H9 (cell line): ENCODE measurements around the gene SPSB2. TPM values are rescaled to one million over a fixed set of nuclear protein-coding genes. Genes with fewer than 3 reads are reported as not detected.

Experiments
- DNase-seq: peaks from one replicate; pipeline ENCODE4 v3.0.0-alpha.2; 2017
- H2AFZ ChIP-seq: one replicate; pipeline ENCODE4 v1.6.1; 2013; ENCODE audit warnings: mild to moderate bottlenecking, low read length, control low read depth, moderate library complexity
- H2AK5ac ChIP-seq: 2 replicates; pipeline ENCODE4 v1.6.1; 2013; ENCODE audit warnings: low read length, control low read depth, mixed read lengths; ENCODE audit not compliant: insufficient read length
- H2BK120ac ChIP-seq: one replicate; pipeline ENCODE4 v1.6.1; 2013; ENCODE audit warnings: low read depth, mild to moderate bottlenecking, low read length, control low read depth, inconsistent platforms; ENCODE audit not compliant: poor library complexity, severe bottlenecking
- H2BK12ac ChIP-seq: 2 replicates; pipeline ENCODE4 v1.6.1; 2013; ENCODE audit warnings: low read length, control low read depth, mixed read lengths, low read depth; ENCODE audit not compliant: insufficient read length
- H2BK15ac ChIP-seq: 2 replicates; pipeline ENCODE4 v1.6.1; 2013; ENCODE audit warnings: low read depth, low read length, control low read depth
- H2BK20ac ChIP-seq: one replicate; pipeline ENCODE4 v1.6.1; 2013; ENCODE audit warnings: low read depth, mild to moderate bottlenecking, low read length, control low read depth, inconsistent platforms; ENCODE audit not compliant: poor library complexity, severe bottlenecking
- H2BK5ac ChIP-seq: 2 replicates; pipeline ENCODE4 v1.6.1; 2013; ENCODE audit warnings: low read length, control low read depth, mixed read lengths; ENCODE audit not compliant: insufficient read length
- H3K14ac ChIP-seq: 2 replicates; pipeline ENCODE4 v1.6.1; 2013; ENCODE audit warnings: low read length, control low read depth; ENCODE audit not compliant: insufficient read depth
- H3K18ac ChIP-seq: 2 replicates; pipeline ENCODE4 v1.6.1; 2013; ENCODE audit warnings: low read depth, mild to moderate bottlenecking, mixed read lengths, low read length, control low read depth; ENCODE audit not compliant: insufficient read length
- H3K23ac ChIP-seq: 2 replicates; pipeline ENCODE4 v1.6.1; 2013; ENCODE audit warnings: low read length, control low read depth, mixed read lengths, low read depth; ENCODE audit not compliant: insufficient read length
- H3K23me2 ChIP-seq: 2 replicates; pipeline ENCODE4 v1.6.1; 2013; ENCODE audit warnings: low read depth, mild to moderate bottlenecking, mixed read lengths, low read length, control low read depth; ENCODE audit not compliant: insufficient read length, poor library complexity, severe bottlenecking
- H3K27ac ChIP-seq: 2 replicates; pipeline ENCODE4 v1.5.1; 2013; ENCODE audit warnings: low read length, control low read depth, mixed read lengths, low read depth; ENCODE audit not compliant: insufficient read length
- H3K27me3 ChIP-seq: 2 replicates; pipeline ENCODE4 v1.6.1; 2013; ENCODE audit warnings: low read length, control low read depth, inconsistent platforms; ENCODE audit not compliant: insufficient read depth
- H3K4ac ChIP-seq: 2 replicates; pipeline ENCODE4 v1.6.1; 2013; ENCODE audit warnings: low read depth, mild to moderate bottlenecking, control low read depth, inconsistent platforms, low read length, moderate library complexity
- H3K4me1 ChIP-seq: 2 replicates; pipeline ENCODE4 v1.6.1; 2013; ENCODE audit warnings: low read length, control low read depth, inconsistent platforms; ENCODE audit not compliant: insufficient read depth
- H3K4me2 ChIP-seq: 2 replicates; pipeline ENCODE4 v1.6.1; 2013; ENCODE audit warnings: low read length, control low read depth, mixed read lengths; ENCODE audit not compliant: insufficient read length, insufficient read depth
- H3K56ac ChIP-seq: 2 replicates; pipeline ENCODE4 v1.6.1; 2013; ENCODE audit warnings: low read depth, mild to moderate bottlenecking, mixed read lengths, low read length, control low read depth; ENCODE audit not compliant: insufficient read length
- H3K79me1 ChIP-seq: 2 replicates; pipeline ENCODE4 v1.6.1; 2013; ENCODE audit warnings: low read depth, mild to moderate bottlenecking, moderate library complexity, low read length, control low read depth, inconsistent platforms; ENCODE audit not compliant: insufficient read depth, poor library complexity, severe bottlenecking
- H3K79me2 ChIP-seq: 2 replicates; pipeline ENCODE4 v1.6.1; 2013; ENCODE audit warnings: low read length, control low read depth, inconsistent platforms; ENCODE audit not compliant: insufficient read depth
- H3K9ac ChIP-seq: 2 replicates; pipeline ENCODE4 v1.6.1; 2013; ENCODE audit warnings: low read length, control low read depth, mixed read lengths; ENCODE audit not compliant: insufficient read length; ENCODE audit errors: extremely low read depth
- H3K9me3 ChIP-seq: one replicate; pipeline ENCODE4 v1.6.1; 2013; ENCODE audit warnings: low read depth, low read length, inconsistent platforms; ENCODE audit not compliant: control insufficient read depth
- H3T11ph ChIP-seq: one replicate; pipeline ENCODE4 v1.6.1; 2013; ENCODE audit warnings: mild to moderate bottlenecking, low read length, control low read depth, inconsistent platforms
- H4K20me1 ChIP-seq: one replicate; pipeline ENCODE4 v1.6.1; 2013; ENCODE audit not compliant: control insufficient read depth, insufficient read length, insufficient read depth
- H4K5ac ChIP-seq: 2 replicates; pipeline ENCODE4 v1.6.1; 2013; ENCODE audit warnings: low read depth, mild to moderate bottlenecking, mixed read lengths, low read length, control low read depth; ENCODE audit not compliant: insufficient read length
- H4K8ac ChIP-seq: replicated peaks from 2 replicates; pipeline ENCODE4 v1.6.1; 2013; ENCODE audit warnings: low read length, control low read depth, mixed read lengths, low read depth; ENCODE audit not compliant: insufficient read length
- H4K91ac ChIP-seq: 2 replicates; pipeline ENCODE4 v1.6.1; 2013; ENCODE audit warnings: low read depth, mild to moderate bottlenecking, moderate library complexity, mixed read lengths, low read length, control low read depth; ENCODE audit not compliant: insufficient read length
- H3K27ac Mint-ChIP-seq, 3 experiments: 2 replicates in 2 of 3; 3 replicates in 1 of 3; pipeline ENCODE4 v1.8.0; 2020 to 2021; ENCODE audit warnings: mixed read lengths in 3 of 3, mild to moderate bottlenecking in 1 of 3, moderate library complexity in 1 of 3
- H3K27me3 Mint-ChIP-seq: 2 replicates; pipeline ENCODE4 v1.8.0; 2021; ENCODE audit warnings: low read depth, mild to moderate bottlenecking, moderate library complexity, mixed read lengths
- H3K36me3 Mint-ChIP-seq, 3 experiments: 2 replicates in 2 of 3; 3 replicates in 1 of 3; pipeline ENCODE4 v1.8.0; 2020 to 2021; ENCODE audit warnings: low read depth in 3 of 3, mixed read lengths in 3 of 3; ENCODE audit not compliant: insufficient read depth in 1 of 3
- H3K4me1 Mint-ChIP-seq, 2 experiments: 2 replicates each; pipeline ENCODE4 v1.8.0; 2020; ENCODE audit warnings: mixed read lengths in 2 of 2
- H3K4me3 Mint-ChIP-seq, 2 experiments: 2 replicates in 1 of 2; 3 replicates in 1 of 2; pipeline ENCODE4 v1.8.0; 2020 to 2021; ENCODE audit warnings: mild to moderate bottlenecking in 2 of 2, mixed read lengths in 2 of 2, moderate library complexity in 1 of 2
- H3K9me3 Mint-ChIP-seq, 2 experiments: 2 replicates in 1 of 2; 3 replicates in 1 of 2; pipeline ENCODE4 v1.8.0; 2020; ENCODE audit warnings: mild to moderate bottlenecking in 2 of 2, mixed read lengths in 2 of 2, moderate library complexity in 1 of 2
- CTCF ChIP-seq: fragments of 200-600 bp; sonication (generic); conservative IDR thresholded peaks from 3 replicates; pipeline ENCODE4 v1.8.0; 2021; ENCODE audit warnings: antibody characterized with exemption, mild to moderate bottlenecking
- WGBS: extraction: QIAGEN DNeasy Blood & Tissue Kit; methylation state at CpG from one replicate; pipeline ENCODE4 v1.1.7; 2013; ENCODE audit warnings: missing lambda C conversion rate, low lambda C conversion rate, mixed read lengths; ENCODE audit not compliant: insufficient read length; ENCODE audit errors: extremely low coverage; 5-methylcytosine and 5-hydroxymethylcytosine counted together
- total RNA-seq: library from RNA; stranded (reverse); gene quantifications from 2 replicates; pipeline ENCODE4 v1.2.1, GENCODE V29; 2021

SPSB2 gene
- total RNA-seq, 1 experiment from 2014 or later: 13.7 TPM

GRCh38 chr12:6866920-6867412 lies 6.1 kb downstream of the SPSB2 start:
- H2AFZ ChIP-seq: no peak overlapping the region
- Mint-ChIP-seq H3K9me3 (no peaks in the 10 kb centered on the region; a peak in 1 of 5 replicates), H3K4me1 (peaks cover 47 to 52% of the 10 kb centered on the region in 2 experiments), H3K36me3 (peaks cover 51 to 78% (median 68%) of the 10 kb centered on the region in 3 experiments), H3K27ac (peak overlapping the region in 2 of 3 experiments; percentile 52 to 92; a peak in 3 of 7 replicates), H3K27me3 (no peaks in the 10 kb centered on the region; the same call in 1 of the 2 replicates), H3K4me3 (peak overlapping the region; percentile 93 to 95)
- no peak overlapping the region for H4K5ac ChIP-seq
- no peaks in the 10 kb centered on the region for H3K9me3 ChIP-seq
- TF ChIP-seq CTCF: no peak
- no peak overlapping the region for H3K18ac ChIP-seq
- H4K20me1 ChIP-seq: no peaks in the 10 kb centered on the region
- H3K14ac ChIP-seq: no peak overlapping the region
- peaks cover 9% of the 10 kb centered on the region for H3K23me2 ChIP-seq
- no peak overlapping the region for H4K91ac ChIP-seq
- no peak overlapping the region for H3K27ac ChIP-seq
- no CpG with 5 or more reads among the region's 33 CpGs for WGBS
- no peak overlapping the region for H3K9ac ChIP-seq
- peak overlapping the region; percentile 94 for H3K4me2 ChIP-seq
- no peak overlapping the region for H3K56ac ChIP-seq
- no peak overlapping the region for H2BK12ac ChIP-seq
- H3T11ph ChIP-seq: no peak overlapping the region
- no peak overlapping the region for H2BK20ac ChIP-seq
- H4K8ac ChIP-seq: no peak overlapping the region
- H3K27me3 ChIP-seq: no peaks in the 10 kb centered on the region
- DNase-seq: no peak
- no peaks in the 10 kb centered on the region; the same call in 1 of the 2 replicates for H3K4me1 ChIP-seq
- H3K79me1 ChIP-seq: no peaks in the 10 kb centered on the region
- H3K79me2 ChIP-seq: peaks cover 5% of the 10 kb centered on the region; the same call in 1 of the 2 replicates
- H2AK5ac ChIP-seq: no peak overlapping the region
- H2BK5ac ChIP-seq: no peak overlapping the region
- H2BK15ac ChIP-seq: no peak overlapping the region
- no peak overlapping the region for H2BK120ac ChIP-seq
- no peak overlapping the region for H3K23ac ChIP-seq
- H3K4ac ChIP-seq: no peak overlapping the region
